Central memory CD8-positive, alpha-beta T cell (primary cell): ENCODE results near the gene ALDH16A1.

Experiments used
- ATAC-seq: fragments of 150-1000 bp; cut with Tn5 transposase; replicated peaks from 2 replicates; pipeline ENCODE4 v1.10.0; 2022; ENCODE audit warnings: mild to moderate bottlenecking, moderate FRiP score, moderate number of reproducible peaks; ENCODE audit not compliant: poor library complexity, severe bottlenecking; ENCODE audit errors: extremely low read depth
- DNase-seq, 2 donors: peaks; one replicate each; pipeline ENCODE4 v3.0.0; 2021; ENCODE audit warnings: low spot score in 2 of 2
- H3K27ac Mint-ChIP-seq: one replicate; pipeline ENCODE4 v1.8.0; 2022; ENCODE audit warnings: low read depth, mild to moderate bottlenecking, moderate library complexity, mixed read lengths
- H3K27me3 Mint-ChIP-seq: one replicate; pipeline ENCODE4 v1.8.0; 2022; ENCODE audit warnings: mixed read lengths
- H3K36me3 Mint-ChIP-seq: one replicate; pipeline ENCODE4 v1.8.0; 2022; ENCODE audit warnings: mild to moderate bottlenecking, moderate library complexity, mixed read lengths; ENCODE audit not compliant: insufficient read depth
- H3K4me1 Mint-ChIP-seq: one replicate; pipeline ENCODE4 v1.8.0; 2022; ENCODE audit warnings: mixed read lengths
- H3K4me3 Mint-ChIP-seq: one replicate; pipeline ENCODE4 v1.8.0; 2022; ENCODE audit warnings: mild to moderate bottlenecking, moderate library complexity, mixed read lengths
- H3K9me3 Mint-ChIP-seq: one replicate; pipeline ENCODE4 v1.8.0; 2022; ENCODE audit warnings: mixed read lengths

Gene ALDH16A1

DNA sequence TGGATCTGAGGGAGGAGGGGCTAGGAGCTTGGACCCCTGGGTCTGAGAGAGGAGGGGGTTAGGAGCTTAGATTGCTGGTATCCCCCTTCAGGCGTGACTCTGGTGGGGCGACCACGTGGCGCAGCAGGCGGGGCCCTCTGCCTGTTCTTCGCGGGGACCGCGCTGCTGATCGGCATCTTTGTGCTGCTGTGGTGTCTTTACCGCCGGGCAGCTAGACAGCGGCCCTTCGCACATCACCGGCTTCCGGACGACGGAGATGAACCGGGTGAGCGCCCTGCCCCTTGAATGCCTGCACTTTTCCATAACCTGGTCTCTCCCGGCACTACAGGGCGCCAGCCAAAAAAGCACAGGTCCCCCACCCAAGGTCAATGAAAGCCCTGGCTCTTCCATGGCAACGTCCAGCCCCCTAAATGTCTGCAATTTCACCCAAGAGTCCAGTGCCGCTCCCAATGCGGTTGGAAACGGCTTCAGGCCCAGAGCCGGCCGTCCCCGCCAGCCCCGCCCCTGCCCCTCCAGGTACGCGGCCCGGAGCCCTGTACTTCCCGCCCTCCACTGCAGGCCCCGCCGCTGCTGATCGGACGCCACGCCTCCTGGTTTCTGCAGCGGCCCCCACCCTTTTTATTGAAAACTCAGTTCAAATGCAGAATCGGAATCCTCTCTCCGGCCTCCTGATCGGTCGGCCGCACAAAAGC lies 25.0 kb upstream of the ALDH16A1 start:
- peak overlapping the region; percentile 53 for H3K4me3 Mint-ChIP-seq
- peaks cover 100% of the 10 kb centered on the region for H3K27me3 Mint-ChIP-seq
- peaks cover 61% of the 10 kb centered on the region for H3K4me1 Mint-ChIP-seq
- no peaks in the 10 kb centered on the region for H3K9me3 Mint-ChIP-seq
- ATAC-seq, result no peak
- H3K36me3 Mint-ChIP-seq, result peaks cover 5% of the 10 kb centered on the region
- no peak for DNase-seq
- no peak overlapping the region for H3K27ac Mint-ChIP-seq

DNA sequence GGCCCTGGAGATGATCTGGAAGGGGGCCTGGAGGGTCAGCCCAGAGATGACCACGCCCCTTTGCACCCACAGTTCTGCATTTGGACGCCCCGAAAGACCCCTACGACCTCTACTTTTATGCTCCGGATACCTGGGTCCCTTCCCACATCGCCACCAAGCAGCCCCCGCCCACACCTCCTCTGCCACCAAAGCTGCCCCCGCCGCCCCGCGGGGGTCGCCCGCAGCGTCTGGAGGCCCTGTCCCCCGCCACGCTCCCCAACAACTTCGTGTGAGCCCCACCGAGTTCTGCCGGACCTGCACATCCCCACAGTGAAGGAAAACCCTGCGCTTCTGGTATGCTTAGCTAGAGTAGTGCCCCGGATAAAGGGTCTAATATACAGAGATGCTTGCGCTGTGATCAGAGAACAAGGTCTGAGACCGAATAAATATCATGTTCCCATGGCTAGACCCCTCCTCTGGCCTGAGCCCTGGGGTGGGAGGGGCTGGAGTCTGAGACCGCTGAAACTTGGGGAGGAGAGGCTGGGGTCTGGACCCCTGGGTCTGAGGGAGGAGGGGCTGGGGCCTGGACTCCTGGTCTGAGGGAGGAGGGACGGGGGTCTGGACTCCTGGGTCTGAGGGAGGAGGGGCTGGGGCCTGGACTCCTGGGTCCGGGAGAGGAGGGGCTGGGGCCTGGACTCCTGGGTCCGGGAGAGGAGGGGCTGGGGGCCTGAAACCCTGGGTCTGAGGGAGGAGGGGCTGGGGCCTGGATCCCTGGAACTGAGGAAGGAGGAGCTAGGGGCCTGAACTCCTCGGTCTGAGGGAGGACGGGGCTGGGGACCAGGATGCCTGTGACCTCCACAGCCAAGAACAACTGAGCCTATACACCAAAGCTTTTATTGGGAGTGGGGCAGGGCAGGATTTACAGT lies 24.2 kb upstream of the ALDH16A1 start:
- Mint-ChIP-seq H3K36me3 (peaks cover 4% of the 10 kb centered on the region), H3K27me3 (peaks cover 100% of the 10 kb centered on the region), H3K27ac (no peak overlapping the region), H3K4me3 (peak overlapping the region; percentile 53), H3K9me3 (no peaks in the 10 kb centered on the region), H3K4me1 (peaks cover 58% of the 10 kb centered on the region)
- DNase-seq (no peak), ATAC-seq (no peak)

DNA sequence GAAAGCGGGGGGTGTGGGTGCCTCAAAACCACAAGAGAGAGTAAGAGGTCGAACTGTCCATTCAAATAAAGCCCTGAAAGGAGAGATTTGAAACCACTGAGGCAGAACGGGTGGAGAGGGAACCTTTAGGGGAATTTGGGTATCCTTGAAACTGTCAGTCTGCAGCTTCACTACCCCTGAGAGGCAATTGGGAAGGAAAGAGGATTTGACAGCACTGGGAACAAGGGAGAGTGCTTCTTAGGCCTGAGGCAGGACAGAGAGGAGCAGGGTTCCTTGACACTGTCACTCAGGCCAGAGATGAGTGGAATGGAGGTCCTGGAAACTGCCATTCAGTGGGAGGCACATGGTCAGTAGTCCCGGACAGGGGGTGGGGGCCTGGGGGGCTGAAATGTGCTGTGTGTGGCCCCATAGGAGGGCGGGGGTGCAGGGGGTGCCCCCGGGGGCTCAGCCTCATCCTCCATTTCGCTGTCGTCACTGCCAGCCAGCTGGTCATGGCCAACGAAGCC lies 22.8 kb upstream of the ALDH16A1 start:
- Mint-ChIP-seq H3K27me3 (peaks cover 95% of the 10 kb centered on the region), H3K9me3 (no peaks in the 10 kb centered on the region), H3K4me1 (peaks cover 54% of the 10 kb centered on the region), H3K36me3 (peaks cover 3% of the 10 kb centered on the region), H3K4me3 (no peak overlapping the region), H3K27ac (no peak overlapping the region)
- ATAC-seq, result no peak
- no peak for DNase-seq

DNA sequence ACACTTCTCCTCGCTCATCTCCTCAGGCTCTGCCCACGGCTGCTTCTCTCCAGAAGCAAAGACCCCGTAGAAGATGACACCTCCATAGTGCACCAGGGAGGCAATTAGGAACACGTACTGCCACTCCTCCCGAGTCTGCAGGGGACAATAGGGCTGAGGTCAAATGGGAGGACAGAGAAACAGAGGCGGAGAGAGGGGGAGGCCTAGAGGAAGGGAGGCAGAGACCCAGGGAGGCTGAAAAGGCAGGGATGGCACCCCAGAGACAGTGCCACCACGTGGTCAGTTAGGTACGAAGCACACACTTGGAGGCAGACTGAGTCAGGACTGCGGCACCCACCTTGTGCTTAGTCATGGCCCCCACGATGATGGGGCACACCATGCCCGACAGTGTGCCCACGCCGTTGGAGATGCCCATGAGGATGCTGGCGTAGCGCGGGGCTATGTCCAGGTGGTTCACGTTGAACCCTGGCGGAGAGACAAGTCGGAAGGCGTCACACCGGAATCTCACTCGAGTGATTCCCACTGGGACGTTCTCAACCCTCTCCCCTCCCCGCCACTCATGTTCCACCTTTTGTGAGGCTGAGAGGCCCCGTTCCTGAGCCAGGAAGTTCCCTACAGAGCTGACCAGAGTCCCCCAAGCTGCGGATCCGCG lies 22.2 kb upstream of the ALDH16A1 start:
- H3K27ac Mint-ChIP-seq, result no peak overlapping the region
- no peak for ATAC-seq
- peaks cover 3% of the 10 kb centered on the region for H3K36me3 Mint-ChIP-seq
- H3K9me3 Mint-ChIP-seq, result no peaks in the 10 kb centered on the region
- DNase-seq, result no peak
- peaks cover 50% of the 10 kb centered on the region for H3K4me1 Mint-ChIP-seq
- H3K27me3 Mint-ChIP-seq, result peaks cover 95% of the 10 kb centered on the region
- no peak overlapping the region for H3K4me3 Mint-ChIP-seq

DNA sequence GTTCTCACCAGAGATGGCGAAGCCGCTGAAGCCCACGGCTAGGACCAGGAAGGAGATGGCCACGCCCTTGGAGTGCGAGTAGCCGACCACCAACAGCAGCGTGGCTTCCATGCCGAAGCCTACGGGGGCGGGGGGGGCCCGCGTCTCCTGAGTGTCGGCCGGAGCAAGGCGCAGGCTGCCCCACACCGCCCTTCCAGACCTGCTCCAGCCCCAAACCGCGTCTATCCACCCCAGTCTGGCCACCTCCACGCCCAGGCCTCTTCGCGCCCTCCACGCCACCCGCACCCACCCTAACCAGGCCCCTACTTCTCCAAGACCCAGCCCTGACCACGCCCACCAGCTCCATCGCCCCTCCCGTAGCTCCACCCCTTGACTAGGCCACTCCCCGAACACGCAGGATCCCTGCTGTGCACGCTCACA lies 21.7 kb upstream of the ALDH16A1 start:
- Mint-ChIP-seq H3K4me1 (peaks cover 50% of the 10 kb centered on the region), H3K4me3 (no peak overlapping the region), H3K36me3 (peaks cover 3% of the 10 kb centered on the region), H3K27ac (no peak overlapping the region), H3K9me3 (no peaks in the 10 kb centered on the region), H3K27me3 (peaks cover 95% of the 10 kb centered on the region)
- no peak for DNase-seq
- ATAC-seq, result no peak

DNA sequence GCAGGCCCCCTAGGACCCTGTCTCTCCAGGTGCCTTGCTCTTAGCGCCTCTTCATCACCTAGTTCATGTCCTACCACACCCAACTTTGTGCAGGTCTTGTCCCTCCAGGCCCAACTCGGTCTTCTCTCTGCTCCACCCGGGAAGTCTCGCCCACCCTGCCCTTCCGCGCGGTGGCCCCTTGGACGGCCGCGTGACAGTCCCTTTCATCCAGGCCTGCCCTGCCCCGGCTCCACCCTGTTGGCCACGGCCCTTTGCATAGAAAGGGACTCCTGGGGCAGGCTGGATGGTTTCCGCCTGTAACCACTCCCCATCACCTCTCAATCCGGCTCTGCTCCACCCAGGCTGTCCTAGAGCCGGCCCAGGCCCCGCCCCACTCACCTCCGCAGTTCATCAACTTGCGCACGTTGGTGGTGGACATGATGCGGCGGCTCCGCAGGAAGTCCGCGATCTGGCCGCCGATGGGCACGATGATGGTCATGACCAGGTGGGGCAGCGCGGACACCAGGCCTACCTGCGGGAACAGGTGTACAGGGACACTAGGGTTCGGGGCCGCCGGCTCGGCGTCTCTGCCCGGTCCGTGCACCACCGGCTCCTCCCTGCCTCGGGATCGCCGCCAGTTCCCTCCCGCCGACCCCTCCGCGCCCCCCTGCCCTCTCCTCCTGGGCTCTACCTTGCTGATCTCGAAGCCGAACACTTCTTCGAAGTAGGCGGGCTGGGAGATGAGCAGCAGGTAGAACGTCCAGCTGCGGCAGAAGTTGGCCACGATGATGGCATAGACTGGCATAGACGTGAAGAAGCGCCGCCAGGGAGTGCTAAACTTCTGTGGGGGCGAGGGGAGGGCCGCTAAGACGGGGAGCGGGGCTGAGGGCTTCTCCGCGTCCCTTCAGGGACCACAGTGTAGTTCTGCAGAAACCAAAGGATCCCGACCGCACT lies 20.6 kb upstream of the ALDH16A1 start:
- Mint-ChIP-seq H3K36me3 (peaks cover 3% of the 10 kb centered on the region), H3K4me1 (peaks cover 47% of the 10 kb centered on the region), H3K4me3 (peak overlapping the region; percentile 34), H3K27ac (no peak overlapping the region), H3K9me3 (no peaks in the 10 kb centered on the region), H3K27me3 (peaks cover 95% of the 10 kb centered on the region)
- no peak for DNase-seq
- ATAC-seq, result no peak

GRCh38 chr19:49433240-49433901 lies 19.7 kb upstream of the ALDH16A1 start:
- peaks cover 95% of the 10 kb centered on the region for H3K27me3 Mint-ChIP-seq
- peaks cover 41% of the 10 kb centered on the region for H3K4me1 Mint-ChIP-seq
- DNase-seq, result no peak
- peaks cover 4% of the 10 kb centered on the region for H3K36me3 Mint-ChIP-seq
- ATAC-seq, result no peak
- H3K27ac Mint-ChIP-seq, result no peak overlapping the region
- H3K4me3 Mint-ChIP-seq, result no peak overlapping the region
- H3K9me3 Mint-ChIP-seq, result no peaks in the 10 kb centered on the region

- Mint-ChIP-seq H3K27me3 (peaks cover 95% of the 10 kb centered on the region), H3K4me3 (no peak overlapping the region), H3K36me3 (peaks cover 4% of the 10 kb centered on the region), H3K27ac (peak overlapping the region; percentile 2), H3K9me3 (no peaks in the 10 kb centered on the region), H3K4me1 (peaks cover 35% of the 10 kb centered on the region)
- DNase-seq, result no peak
- no peak for ATAC-seq
Observed at GRCh38 chr19:49434907-49435583, 18.0 kb upstream of the ALDH16A1 start.

DNA sequence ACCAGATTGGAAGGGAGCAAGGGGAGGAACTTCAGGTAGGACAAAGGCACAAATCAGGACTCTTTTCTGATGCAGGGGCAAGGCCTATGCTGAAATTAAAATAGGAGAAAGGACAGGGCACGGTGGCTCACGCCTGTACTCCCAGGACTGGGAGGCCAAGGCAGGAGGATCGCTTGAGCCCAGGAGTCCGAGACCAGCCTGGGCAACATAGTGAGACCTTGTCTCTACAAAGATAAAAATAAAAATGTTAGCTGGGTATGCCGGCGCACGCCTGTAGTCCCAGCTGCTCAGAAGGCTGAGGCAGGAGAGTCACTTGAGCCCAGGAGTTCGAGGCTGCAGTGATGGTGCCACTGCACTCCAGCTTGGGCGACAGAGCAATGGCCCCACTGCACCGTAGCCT lies 17.4 kb upstream of the ALDH16A1 start:
- ATAC-seq, result no peak
- no peaks in the 10 kb centered on the region for H3K9me3 Mint-ChIP-seq

DNA sequence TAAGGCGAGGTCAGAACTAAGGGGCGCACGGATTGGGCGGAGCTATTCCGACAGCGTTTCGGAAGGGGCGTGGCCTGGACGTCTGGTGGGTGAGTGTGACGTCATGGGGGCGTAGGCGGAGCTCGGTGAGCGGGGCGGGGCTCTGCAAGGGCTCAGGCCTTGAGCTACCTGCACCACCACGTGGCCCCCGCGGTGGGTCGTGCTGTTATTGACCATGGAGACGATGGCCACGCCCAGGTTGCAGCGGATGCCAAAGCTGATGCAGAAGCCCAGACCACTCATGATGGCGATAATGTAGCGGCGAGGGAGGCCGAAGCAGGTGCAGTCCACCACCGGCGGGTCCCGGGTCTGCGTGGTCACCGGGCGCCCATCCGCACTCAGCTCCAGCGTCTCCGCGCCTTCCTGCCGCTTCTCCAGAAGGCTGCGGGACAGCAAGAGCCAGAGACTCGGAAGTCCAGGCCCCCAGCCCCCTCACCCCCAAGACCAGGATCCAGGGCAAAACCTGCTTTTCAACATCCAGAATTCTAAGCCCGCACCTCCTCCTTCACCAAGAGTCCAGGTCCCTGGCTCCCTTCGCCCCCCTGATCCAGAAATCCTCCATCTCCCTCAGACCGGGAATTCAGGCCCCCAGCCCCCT lies 16.5 kb upstream of the ALDH16A1 start:
- Mint-ChIP-seq H3K27me3 (peaks cover 95% of the 10 kb centered on the region), H3K27ac (peak overlapping the region; percentile 2), H3K4me3 (no peak overlapping the region), H3K9me3 (no peaks in the 10 kb centered on the region), H3K4me1 (peaks cover 38% of the 10 kb centered on the region), H3K36me3 (peaks cover 8% of the 10 kb centered on the region)
- peak in 1 of 2 donors; percentile 33 for DNase-seq
- ATAC-seq, result no peak

More for the DNA sequence above, 17.4 kb upstream of the ALDH16A1 start:
- DNase-seq, result no peak
- Mint-ChIP-seq H3K36me3 (peaks cover 5% of the 10 kb centered on the region), H3K27ac (peak overlapping the region; percentile 2), H3K27me3 (peaks cover 95% of the 10 kb centered on the region), H3K4me3 (no peak overlapping the region), H3K4me1 (peaks cover 35% of the 10 kb centered on the region)

- no peak for DNase-seq
- no peak overlapping the region for H3K4me3 Mint-ChIP-seq
- H3K9me3 Mint-ChIP-seq, result no peaks in the 10 kb centered on the region
Observed at GRCh38 chr19:49437231-49437630, 15.8 kb upstream of the ALDH16A1 start.

More at GRCh38 chr19:49437231-49437630, 15.8 kb upstream of the ALDH16A1 start:
- H3K4me1 Mint-ChIP-seq, result peaks cover 42% of the 10 kb centered on the region
- peaks cover 6% of the 10 kb centered on the region for H3K36me3 Mint-ChIP-seq
- peaks cover 95% of the 10 kb centered on the region for H3K27me3 Mint-ChIP-seq
- no peak overlapping the region for H3K27ac Mint-ChIP-seq
- ATAC-seq, result no peak
